HEK293 (cell line): ENCODE results near the gene IFT80.

Experiments
- SETDB1 ChIP-seq: IDR thresholded peaks from one replicate; pipeline ENCODE4 v1.6.1; 2017; ENCODE audit warnings: mild to moderate bottlenecking, low read length, moderate library complexity, mixed read lengths; ENCODE audit not compliant: insufficient read length
- ZNF132 ChIP-seq: fragments of 450-650 bp; formaldehyde crosslinking; IDR thresholded peaks from 2 replicates; pipeline ENCODE4 v1.5.1; 2017; ENCODE audit warnings: missing biosample characterization, missing genetic modification characterization, borderline replicate concordance
- ZXDB ChIP-seq: fragments of 450-650 bp; formaldehyde crosslinking; IDR thresholded peaks from 2 replicates; pipeline ENCODE4 v1.5.1; 2016; ENCODE audit warnings: missing biosample characterization, missing genetic modification characterization

- TF ChIP-seq ZNF132 (tag by site-specific recombination) (no peak), SETDB1 (no peak), ZXDB (no peak)
Observed at GRCh38 chr3:160346511-160346910, 52.5 kb downstream of the IFT80 start.
